T-helper 1 cell treated with Interleukin-12 subunit alpha and Interleukin-12 subunit beta and Interleukin-4 antibody, amounts not matched to agents 30 μg/mL and 1 μg/mL, for 36 hours (primary cell): ENCODE results near the gene ACAD11.
"Not testable (repeated sequence)": the region's sequence is repeated elsewhere in the genome, so short reads cannot be mapped to it uniquely, and the experiment has no call there.

ENCODE experiments used
- H3K27ac Mint-ChIP-seq: one replicate; pipeline ENCODE4 v1.8.0; 2021; ENCODE audit warnings: mild to moderate bottlenecking, mixed read lengths
- H3K27me3 Mint-ChIP-seq: one replicate; pipeline ENCODE4 v1.8.0; 2021; ENCODE audit warnings: low read depth, mixed read lengths
- H3K36me3 Mint-ChIP-seq: one replicate; pipeline ENCODE4 v1.8.0; 2021; ENCODE audit warnings: low read depth, mixed read lengths
- H3K4me1 Mint-ChIP-seq: one replicate; pipeline ENCODE4 v1.8.0; 2021; ENCODE audit warnings: low read depth, mixed read lengths
- H3K4me3 Mint-ChIP-seq: one replicate; pipeline ENCODE4 v1.8.0; 2021; ENCODE audit warnings: mild to moderate bottlenecking, moderate library complexity, mixed read lengths
- H3K9me3 Mint-ChIP-seq: one replicate; pipeline ENCODE4 v1.8.0; 2021; ENCODE audit warnings: mixed read lengths

Gene ACAD11

GRCh38 chr3:132605374-132605792 lies 54.2 kb downstream of the ACAD11 start:
- Mint-ChIP-seq H3K4me3 (no peak overlapping the region), H3K4me1 (no peaks in the 10 kb centered on the region), H3K27me3 (no peaks in the 10 kb centered on the region), H3K27ac (no peak overlapping the region), H3K36me3 (peaks cover 21% of the 10 kb centered on the region), H3K9me3 (peaks cover 4% of the 10 kb centered on the region)

- H3K36me3 Mint-ChIP-seq: peaks cover 15% of the 10 kb centered on the region
- not testable (repeated sequence) for H3K9me3 Mint-ChIP-seq, H3K27me3 Mint-ChIP-seq, H3K4me3 Mint-ChIP-seq, H3K4me1 Mint-ChIP-seq, H3K27ac Mint-ChIP-seq
Measured at GRCh38 chr3:132600614-132601013, 59.0 kb downstream of the ACAD11 start.

- Mint-ChIP-seq H3K4me3 (no peak overlapping the region), H3K4me1 (peaks cover 1% of the 10 kb centered on the region), H3K27me3 (no peaks in the 10 kb centered on the region), H3K27ac (no peak overlapping the region), H3K36me3 (peaks cover 16% of the 10 kb centered on the region), H3K9me3 (no peaks in the 10 kb centered on the region)
Measured at GRCh38 chr3:132598181-132598580, 61.4 kb downstream of the ACAD11 start.

- Mint-ChIP-seq H3K27me3 (no peaks in the 10 kb centered on the region), H3K9me3 (no peaks in the 10 kb centered on the region), H3K27ac (no peak overlapping the region), H3K36me3 (peaks cover 13% of the 10 kb centered on the region), H3K4me1 (peaks cover 1% of the 10 kb centered on the region), H3K4me3 (no peak overlapping the region)
Measured at GRCh38 chr3:132597660-132598059, 61.9 kb downstream of the ACAD11 start.

- Mint-ChIP-seq H3K36me3 (peaks cover 13% of the 10 kb centered on the region), H3K4me1 (peaks cover 1% of the 10 kb centered on the region), H3K4me3 (no peak within 1 kb of the TSS), H3K9me3 (no peaks in the 10 kb centered on the region), H3K27me3 (no peaks in the 10 kb centered on the region), H3K27ac (no peak within 1 kb of the TSS)
Measured at GRCh38 chr3:132596816-132597433, 62.7 kb downstream of the ACAD11 start, which contains the start of gene ACKR4. ACKR4 (plus strand) TSS chr3:132597270; CDS start chr3:132600398, 3,128 bp downstream.

GRCh38 chr3:132596326-132596725 lies 63.3 kb downstream of the ACAD11 start:
- Mint-ChIP-seq H3K36me3 (peaks cover 13% of the 10 kb centered on the region), H3K27me3 (no peaks in the 10 kb centered on the region), H3K4me1 (peaks cover 1% of the 10 kb centered on the region), H3K4me3 (no peak overlapping the region), H3K27ac (no peak overlapping the region), H3K9me3 (no peaks in the 10 kb centered on the region)

- H3K27me3 Mint-ChIP-seq: no peaks in the 10 kb centered on the region
- H3K9me3 Mint-ChIP-seq: no peaks in the 10 kb centered on the region
- peaks cover 18% of the 10 kb centered on the region for H3K36me3 Mint-ChIP-seq
- no peak overlapping the region for H3K4me3 Mint-ChIP-seq
- H3K4me1 Mint-ChIP-seq: peaks cover 1% of the 10 kb centered on the region
- no peak overlapping the region for H3K27ac Mint-ChIP-seq
Measured at GRCh38 chr3:132595014-132595413, 64.6 kb downstream of the ACAD11 start.

GRCh38 chr3:132594498-132594897 lies 65.1 kb downstream of the ACAD11 start:
- no peaks in the 10 kb centered on the region for H3K27me3 Mint-ChIP-seq
- H3K36me3 Mint-ChIP-seq: peaks cover 19% of the 10 kb centered on the region
- no peak overlapping the region for H3K4me3 Mint-ChIP-seq
- no peaks in the 10 kb centered on the region for H3K9me3 Mint-ChIP-seq
- peaks cover 1% of the 10 kb centered on the region for H3K4me1 Mint-ChIP-seq
- H3K27ac Mint-ChIP-seq: no peak overlapping the region

- Mint-ChIP-seq H3K36me3 (peaks cover 17% of the 10 kb centered on the region), H3K9me3 (no peaks in the 10 kb centered on the region), H3K27ac (no peak overlapping the region), H3K4me1 (peaks cover 1% of the 10 kb centered on the region), H3K4me3 (no peak overlapping the region), H3K27me3 (no peaks in the 10 kb centered on the region)
Measured at GRCh38 chr3:132593947-132594323, 65.7 kb downstream of the ACAD11 start.

- no peak overlapping the region for H3K27ac Mint-ChIP-seq
- peaks cover 14% of the 10 kb centered on the region for H3K36me3 Mint-ChIP-seq
- H3K4me3 Mint-ChIP-seq: no peak overlapping the region
- H3K9me3 Mint-ChIP-seq: no peaks in the 10 kb centered on the region
- peaks cover 1% of the 10 kb centered on the region for H3K4me1 Mint-ChIP-seq
- H3K27me3 Mint-ChIP-seq: no peaks in the 10 kb centered on the region
Measured at GRCh38 chr3:132593241-132593946, 66.2 kb downstream of the ACAD11 start.

- Mint-ChIP-seq H3K4me1 (peaks cover 1% of the 10 kb centered on the region), H3K36me3 (peaks cover 12% of the 10 kb centered on the region), H3K9me3 (peaks cover 4% of the 10 kb centered on the region), H3K27me3 (no peaks in the 10 kb centered on the region), H3K27ac (no peak overlapping the region), H3K4me3 (no peak overlapping the region)
Measured at GRCh38 chr3:132592216-132592615, 67.4 kb downstream of the ACAD11 start.

- no peaks in the 10 kb centered on the region for H3K4me1 Mint-ChIP-seq
- H3K36me3 Mint-ChIP-seq: peaks cover 7% of the 10 kb centered on the region
- H3K4me3 Mint-ChIP-seq: no peak overlapping the region
- no peak overlapping the region for H3K27ac Mint-ChIP-seq
- no peaks in the 10 kb centered on the region for H3K27me3 Mint-ChIP-seq
- peaks cover 6% of the 10 kb centered on the region for H3K9me3 Mint-ChIP-seq
Measured at GRCh38 chr3:132587401-132587800, 72.2 kb downstream of the ACAD11 start.

GRCh38 chr3:132573797-132574211 lies 85.8 kb downstream of the ACAD11 start:
- H3K9me3 Mint-ChIP-seq: peaks cover 5% of the 10 kb centered on the region
- H3K4me1 Mint-ChIP-seq: no peaks in the 10 kb centered on the region
- H3K36me3 Mint-ChIP-seq: peaks cover 19% of the 10 kb centered on the region
- no peak overlapping the region for H3K27ac Mint-ChIP-seq
- no peak overlapping the region for H3K4me3 Mint-ChIP-seq
- no peaks in the 10 kb centered on the region for H3K27me3 Mint-ChIP-seq

GRCh38 chr3:132570016-132570415 lies 89.6 kb downstream of the ACAD11 start:
- no peak overlapping the region for H3K27ac Mint-ChIP-seq
- no peaks in the 10 kb centered on the region for H3K27me3 Mint-ChIP-seq
- H3K36me3 Mint-ChIP-seq: peaks cover 10% of the 10 kb centered on the region
- H3K9me3 Mint-ChIP-seq: peaks cover 5% of the 10 kb centered on the region
- H3K4me3 Mint-ChIP-seq: no peak overlapping the region
- H3K4me1 Mint-ChIP-seq: no peaks in the 10 kb centered on the region

- no peaks in the 10 kb centered on the region for H3K27me3 Mint-ChIP-seq
- H3K27ac Mint-ChIP-seq: no peak overlapping the region
- no peaks in the 10 kb centered on the region for H3K4me1 Mint-ChIP-seq
- H3K9me3 Mint-ChIP-seq: peaks cover 5% of the 10 kb centered on the region
- H3K36me3 Mint-ChIP-seq: peaks cover 10% of the 10 kb centered on the region
- no peak overlapping the region for H3K4me3 Mint-ChIP-seq
Measured at GRCh38 chr3:132569580-132569979, 90.0 kb downstream of the ACAD11 start.
